DOHH2 (cell line): ENCODE measurements around the gene PPP2R2D.

Experiments
- H3F3A ChIP-seq: fragments of 200-600 bp; sonication (generic), shearing (Covaris generic); 2 replicates; pipeline ENCODE4 v1.6.0; 2016; ENCODE audit warnings: antibody characterized with exemption, mild to moderate bottlenecking; ENCODE audit not compliant: control insufficient read depth, insufficient read depth
- H3K27ac ChIP-seq: fragments of 200-600 bp; sonication (generic); 2 replicates; pipeline ENCODE4 v1.5.1; 2014; ENCODE audit warnings: low read depth, mild to moderate bottlenecking, low read length, moderate library complexity
- H3K27me3 ChIP-seq: fragments of 200-600 bp; sonication (generic); 2 replicates; pipeline ENCODE4 v1.6.1; 2014; ENCODE audit warnings: mild to moderate bottlenecking, low read length, mixed read lengths; ENCODE audit not compliant: control insufficient read depth
- H3K36me3 ChIP-seq: fragments of 200-600 bp; sonication (generic); 2 replicates; pipeline ENCODE4 v1.6.1; 2014; ENCODE audit warnings: mild to moderate bottlenecking, low read length, moderate library complexity, mixed read lengths; ENCODE audit not compliant: control insufficient read depth
- H3K4me1 ChIP-seq: fragments of 200-600 bp; sonication (generic); 2 replicates; pipeline ENCODE4 v1.6.1; 2014; ENCODE audit warnings: mild to moderate bottlenecking, low read length, mixed read lengths; ENCODE audit not compliant: control insufficient read depth
- H3K4me2 ChIP-seq: fragments of 200-600 bp; sonication (generic); 2 replicates; pipeline ENCODE4 v1.6.0; 2014; ENCODE audit warnings: mild to moderate bottlenecking, low read length, moderate library complexity
- H3K4me3 ChIP-seq: fragments of 200-600 bp; sonication (generic); 2 replicates; pipeline ENCODE4 v1.5.1; 2014; ENCODE audit warnings: mild to moderate bottlenecking, low read length, mixed read lengths
- H3K79me2 ChIP-seq: fragments of 200-600 bp; sonication (generic); 2 replicates; pipeline ENCODE4 v1.6.1; 2014; ENCODE audit warnings: mild to moderate bottlenecking, low read length, mixed read lengths; ENCODE audit not compliant: control insufficient read depth
- H3K9me2 ChIP-seq: fragments of 200-600 bp; sonication (generic); replicated peaks from 2 replicates; pipeline ENCODE4 v1.6.1; 2014; ENCODE audit warnings: mild to moderate bottlenecking, low read length, mixed read lengths; ENCODE audit not compliant: control insufficient read depth
- H3K9me3 ChIP-seq: fragments of 200-600 bp; sonication (generic); 2 replicates; pipeline ENCODE4 v1.6.1; 2014; ENCODE audit warnings: antibody characterized with exemption, low read length, mixed read lengths; ENCODE audit not compliant: control insufficient read depth, insufficient read depth
- H4K20me1 ChIP-seq: fragments of 200-600 bp; sonication (generic); 2 replicates; pipeline ENCODE4 v1.6.0; 2014; ENCODE audit warnings: low read depth, mild to moderate bottlenecking, antibody characterized with exemption, low read length, moderate library complexity; ENCODE audit not compliant: control insufficient read depth, insufficient read depth
- EZH2phosphoT487 ChIP-seq: fragments of 200-600 bp; sonication (generic); IDR thresholded peaks from 2 replicates; pipeline ENCODE4 v1.6.1; 2017; ENCODE audit warnings: borderline replicate concordance, mild to moderate bottlenecking, antibody characterized with exemption, low read length, moderate library complexity, mixed read lengths
- TF ChIP-seq, protein P1 (sequence below): fragments of 200-600 bp; sonication (generic); IDR thresholded peaks from one replicate; pipeline ENCODE4 v1.5.1; 2014; ENCODE audit warnings: antibody characterized with exemption, mild to moderate bottlenecking, low read depth, low read length; ENCODE audit not compliant: poor library complexity, severe bottlenecking

The PPP2R2D gene

GRCh38 chr10:131979336-131979735 is 78.5 kb downstream of the PPP2R2D start:
- H3K27ac ChIP-seq, result no peak overlapping the region
- H3K79me2 ChIP-seq, result peaks cover 78% of the 10 kb centered on the region
- TF ChIP-seq, protein P1, sequence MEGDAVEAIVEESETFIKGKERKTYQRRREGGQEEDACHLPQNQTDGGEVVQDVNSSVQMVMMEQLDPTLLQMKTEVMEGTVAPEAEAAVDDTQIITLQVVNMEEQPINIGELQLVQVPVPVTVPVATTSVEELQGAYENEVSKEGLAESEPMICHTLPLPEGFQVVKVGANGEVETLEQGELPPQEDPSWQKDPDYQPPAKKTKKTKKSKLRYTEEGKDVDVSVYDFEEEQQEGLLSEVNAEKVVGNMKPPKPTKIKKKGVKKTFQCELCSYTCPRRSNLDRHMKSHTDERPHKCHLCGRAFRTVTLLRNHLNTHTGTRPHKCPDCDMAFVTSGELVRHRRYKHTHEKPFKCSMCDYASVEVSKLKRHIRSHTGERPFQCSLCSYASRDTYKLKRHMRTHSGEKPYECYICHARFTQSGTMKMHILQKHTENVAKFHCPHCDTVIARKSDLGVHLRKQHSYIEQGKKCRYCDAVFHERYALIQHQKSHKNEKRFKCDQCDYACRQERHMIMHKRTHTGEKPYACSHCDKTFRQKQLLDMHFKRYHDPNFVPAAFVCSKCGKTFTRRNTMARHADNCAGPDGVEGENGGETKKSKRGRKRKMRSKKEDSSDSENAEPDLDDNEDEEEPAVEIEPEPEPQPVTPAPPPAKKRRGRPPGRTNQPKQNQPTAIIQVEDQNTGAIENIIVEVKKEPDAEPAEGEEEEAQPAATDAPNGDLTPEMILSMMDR, result no peak
- no peak for TF ChIP-seq EZH2phosphoT487
- no peaks in the 10 kb centered on the region for H3K9me3 ChIP-seq
- no peaks in the 10 kb centered on the region for H3K9me2 ChIP-seq
- no peaks in the 10 kb centered on the region for H3K27me3 ChIP-seq
- peaks cover 33% of the 10 kb centered on the region for H4K20me1 ChIP-seq
- peak overlapping the region; percentile 91 for H3K4me2 ChIP-seq
- H3K4me3 ChIP-seq, result peak overlapping the region; percentile 15
- H3K4me1 ChIP-seq, result peaks cover 40% of the 10 kb centered on the region
- no peaks in the 10 kb centered on the region for H3F3A ChIP-seq
- peaks cover 54% of the 10 kb centered on the region for H3K36me3 ChIP-seq

GRCh38 chr10:131979821-131980270 is 79.0 kb downstream of the PPP2R2D start:
- Histone ChIP-seq H3K79me2 (peaks cover 73% of the 10 kb centered on the region), H3K4me1 (peaks cover 40% of the 10 kb centered on the region), H3K9me2 (no peaks in the 10 kb centered on the region), H3K4me2 (peak overlapping the region; percentile 91), H3K27me3 (no peaks in the 10 kb centered on the region), H3K27ac (no peak overlapping the region), H4K20me1 (peaks cover 33% of the 10 kb centered on the region), H3K4me3 (peak overlapping the region; percentile 15), H3K9me3 (no peaks in the 10 kb centered on the region), H3K36me3 (peaks cover 50% of the 10 kb centered on the region), H3F3A (no peaks in the 10 kb centered on the region)
- TF ChIP-seq EZH2phosphoT487, result no peak

GRCh38 chr10:131980321-131980720 is 79.5 kb downstream of the PPP2R2D start:
- no peaks in the 10 kb centered on the region for H3K27me3 ChIP-seq
- H3K4me2 ChIP-seq, result peak overlapping the region; percentile 91
- peaks cover 68% of the 10 kb centered on the region for H3K79me2 ChIP-seq
- no peaks in the 10 kb centered on the region for H3K9me2 ChIP-seq
- H3F3A ChIP-seq, result no peaks in the 10 kb centered on the region
- peak overlapping the region; percentile 92 for H3K4me3 ChIP-seq
- peaks cover 40% of the 10 kb centered on the region for H3K4me1 ChIP-seq
- TF ChIP-seq, protein P1, result no peak
- TF ChIP-seq EZH2phosphoT487, result no peak
- no peak overlapping the region for H3K27ac ChIP-seq
- H4K20me1 ChIP-seq, result peaks cover 33% of the 10 kb centered on the region
- peaks cover 46% of the 10 kb centered on the region for H3K36me3 ChIP-seq
- H3K9me3 ChIP-seq, result no peaks in the 10 kb centered on the region

- peak overlapping the region; percentile 92 for H3K4me3 ChIP-seq
- no peak overlapping the region for H3K27ac ChIP-seq
- H3K27me3 ChIP-seq, result no peaks in the 10 kb centered on the region
- H3K36me3 ChIP-seq, result peaks cover 41% of the 10 kb centered on the region
- H3K9me3 ChIP-seq, result no peaks in the 10 kb centered on the region
- H3F3A ChIP-seq, result no peaks in the 10 kb centered on the region
- no peaks in the 10 kb centered on the region for H3K9me2 ChIP-seq
- TF ChIP-seq EZH2phosphoT487, result no peak
- TF ChIP-seq, protein P1, result no peak
- H3K79me2 ChIP-seq, result peaks cover 62% of the 10 kb centered on the region
- peak overlapping the region; percentile 91 for H3K4me2 ChIP-seq
- peaks cover 40% of the 10 kb centered on the region for H3K4me1 ChIP-seq
- peaks cover 28% of the 10 kb centered on the region for H4K20me1 ChIP-seq
Observed at GRCh38 chr10:131980761-131981428, 80.1 kb downstream of the PPP2R2D start.
